HEK293 (cell line): Measurements from ENCODE around the gene HPCAL1.

Experiments
- ZNF626 ChIP-seq: fragments of 450-650 bp; sonication (Bioruptor Pico); formaldehyde crosslinking; IDR thresholded peaks from 2 replicates; pipeline ENCODE4 v1.5.1; 2018; ENCODE audit warnings: missing biosample characterization, missing genetic modification characterization, inconsistent platforms
- TF ChIP-seq, protein P1 (sequence below): fragments of 450-650 bp; formaldehyde crosslinking; IDR thresholded peaks from 2 replicates; pipeline ENCODE4 v1.5.1; 2016; ENCODE audit warnings: missing biosample characterization, missing genetic modification characterization

- TF ChIP-seq, protein P1, sequence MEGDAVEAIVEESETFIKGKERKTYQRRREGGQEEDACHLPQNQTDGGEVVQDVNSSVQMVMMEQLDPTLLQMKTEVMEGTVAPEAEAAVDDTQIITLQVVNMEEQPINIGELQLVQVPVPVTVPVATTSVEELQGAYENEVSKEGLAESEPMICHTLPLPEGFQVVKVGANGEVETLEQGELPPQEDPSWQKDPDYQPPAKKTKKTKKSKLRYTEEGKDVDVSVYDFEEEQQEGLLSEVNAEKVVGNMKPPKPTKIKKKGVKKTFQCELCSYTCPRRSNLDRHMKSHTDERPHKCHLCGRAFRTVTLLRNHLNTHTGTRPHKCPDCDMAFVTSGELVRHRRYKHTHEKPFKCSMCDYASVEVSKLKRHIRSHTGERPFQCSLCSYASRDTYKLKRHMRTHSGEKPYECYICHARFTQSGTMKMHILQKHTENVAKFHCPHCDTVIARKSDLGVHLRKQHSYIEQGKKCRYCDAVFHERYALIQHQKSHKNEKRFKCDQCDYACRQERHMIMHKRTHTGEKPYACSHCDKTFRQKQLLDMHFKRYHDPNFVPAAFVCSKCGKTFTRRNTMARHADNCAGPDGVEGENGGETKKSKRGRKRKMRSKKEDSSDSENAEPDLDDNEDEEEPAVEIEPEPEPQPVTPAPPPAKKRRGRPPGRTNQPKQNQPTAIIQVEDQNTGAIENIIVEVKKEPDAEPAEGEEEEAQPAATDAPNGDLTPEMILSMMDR (tag by site-specific recombination) = no peak
- TF ChIP-seq ZNF626 = no peak
Observed at GRCh38 chr2:10449838-10450691, 147.4 kb downstream of the HPCAL1 start.
